Measurements from ENCODE around the gene TMEM179.

DNA sequence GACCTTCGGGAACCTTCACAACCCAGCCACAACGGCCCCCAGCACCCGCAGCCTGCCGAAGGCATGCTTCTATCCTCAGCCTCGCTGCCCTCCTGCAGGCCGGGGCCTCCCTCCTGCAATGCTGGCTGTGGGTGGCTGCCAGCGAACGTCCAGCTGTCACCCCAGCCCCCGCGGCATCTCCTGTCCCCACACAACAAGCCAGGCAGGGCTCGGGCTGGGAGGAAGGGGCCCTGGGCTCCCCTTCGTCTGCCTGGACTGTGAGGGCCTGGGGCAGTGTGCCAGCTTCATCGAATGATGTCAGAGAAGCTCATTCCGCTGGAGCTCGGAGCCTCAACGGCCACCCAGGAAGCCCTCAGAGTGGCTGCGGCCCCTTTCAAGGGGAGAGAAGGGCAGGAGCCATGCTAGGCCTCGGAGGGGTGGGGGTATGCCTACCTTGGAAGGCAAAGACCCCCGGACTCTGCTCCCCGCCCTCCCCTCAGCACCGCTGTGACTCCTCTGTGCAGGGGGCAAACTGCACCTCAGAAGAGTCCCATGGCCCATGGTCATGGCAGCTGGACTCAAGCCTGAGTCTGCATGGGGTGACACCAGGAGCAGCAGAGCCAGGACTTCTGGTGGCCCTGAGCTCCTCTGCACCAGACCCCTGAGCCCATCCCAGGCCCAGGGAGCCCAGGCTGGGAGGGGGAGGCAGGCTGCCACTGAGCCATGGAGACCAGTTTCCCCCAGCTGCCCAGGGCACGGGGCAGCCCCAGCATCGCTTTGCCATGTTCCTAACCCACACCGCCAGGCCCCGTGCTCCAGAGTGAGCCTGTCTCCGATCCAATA lies 49.8 kb downstream of the TMEM179 start:
- TF ChIP-seq, protein P1, sequence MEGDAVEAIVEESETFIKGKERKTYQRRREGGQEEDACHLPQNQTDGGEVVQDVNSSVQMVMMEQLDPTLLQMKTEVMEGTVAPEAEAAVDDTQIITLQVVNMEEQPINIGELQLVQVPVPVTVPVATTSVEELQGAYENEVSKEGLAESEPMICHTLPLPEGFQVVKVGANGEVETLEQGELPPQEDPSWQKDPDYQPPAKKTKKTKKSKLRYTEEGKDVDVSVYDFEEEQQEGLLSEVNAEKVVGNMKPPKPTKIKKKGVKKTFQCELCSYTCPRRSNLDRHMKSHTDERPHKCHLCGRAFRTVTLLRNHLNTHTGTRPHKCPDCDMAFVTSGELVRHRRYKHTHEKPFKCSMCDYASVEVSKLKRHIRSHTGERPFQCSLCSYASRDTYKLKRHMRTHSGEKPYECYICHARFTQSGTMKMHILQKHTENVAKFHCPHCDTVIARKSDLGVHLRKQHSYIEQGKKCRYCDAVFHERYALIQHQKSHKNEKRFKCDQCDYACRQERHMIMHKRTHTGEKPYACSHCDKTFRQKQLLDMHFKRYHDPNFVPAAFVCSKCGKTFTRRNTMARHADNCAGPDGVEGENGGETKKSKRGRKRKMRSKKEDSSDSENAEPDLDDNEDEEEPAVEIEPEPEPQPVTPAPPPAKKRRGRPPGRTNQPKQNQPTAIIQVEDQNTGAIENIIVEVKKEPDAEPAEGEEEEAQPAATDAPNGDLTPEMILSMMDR (IDR thresholded peaks at IDR 0.05): no peak
- no peak for TF ChIP-seq POLR2AphosphoS5 (IDR thresholded peaks at IDR 0.05)
